HCT116 (cell line): ENCODE results near the gene HSD17B12. TPM values are rescaled to one million over a fixed set of nuclear protein-coding genes. Genes with fewer than 3 reads are reported as not detected.

ENCODE experiments used
- ATAC-seq: fragments of 200-7000 bp; cut with Tn5 transposase; 2 replicates; pipeline ENCODE4 v1.9.1; 2020; ENCODE audit warnings: mild to moderate bottlenecking, moderate library complexity
- BruUV-seq: library from RNA; stranded (reverse); fragments of 400-500 nt; replicated peaks from 2 replicates; lab custom pipeline; 2021; lab: Mats Ljungman, UMichigan
- CTCF ChIA-PET: fragments of 300-600 bp; sonication (Branson Sonifier 250); formaldehyde crosslinking; loops from one replicate; lab custom pipeline; 2021; ENCODE audit warnings: antibody characterized with exemption; lab: Charles Lee
- POLR2A ChIA-PET: fragments of 300-600, 350-600 bp; sonication (Branson Sonifier 250); formaldehyde crosslinking; loops from one replicate; lab custom pipeline; 2021; ENCODE audit warnings: antibody characterized with exemption; lab: Charles Lee
- RAD21 ChIA-PET, 2 experiments: fragments of 300-600 bp; sonication (Branson Sonifier 250); formaldehyde crosslinking; loops; one replicate each; lab custom pipeline; 2023; ENCODE audit warnings: low total read pairs in 2 of 2; ENCODE audit not compliant: uncharacterized antibody in 2 of 2, unreplicated experiment in 2 of 2, low non-redundant PET in 1 of 2; lab: Charles Lee
- DNase-seq: peaks from one replicate; pipeline ENCODE4 v3.0.0-alpha.2; 2010; ENCODE audit warnings: low read depth, low spot score
- H2AFZ ChIP-seq: fragments of 200-600 bp; shearing (Covaris generic), sonication (generic); 2 replicates; pipeline ENCODE4 v1.6.1; 2017; ENCODE audit warnings: low read depth, mixed run types, mixed read lengths, antibody characterized with exemption, low read length; ENCODE audit not compliant: poor library complexity, severe bottlenecking
- H3K27ac ChIP-seq: 2 replicates; pipeline ENCODE4 v1.5.1; 2012; ENCODE audit warnings: low read depth, low read length
- H3K27me3 ChIP-seq: fragments of 200-600 bp; sonication (generic); 2 replicates; pipeline ENCODE4 v1.6.1; 2016; ENCODE audit warnings: mixed run types, low read length, mixed read lengths; ENCODE audit not compliant: insufficient read depth
- H3K36me3 ChIP-seq, 2 experiments: fragments of 200-500 bp in 1 of 2; fragments of 200-600 bp in 1 of 2; sonication (Bioruptor generic) in 1 of 2; sonication (generic) in 1 of 2; 2 replicates each; pipeline versions ENCODE4 v1.5.1 to v1.6.1; 2014 to 2016; ENCODE audit warnings: low read length in 2 of 2, inconsistent platforms in 1 of 2, mixed read lengths in 1 of 2, mixed run types in 1 of 2; ENCODE audit not compliant: insufficient read depth in 2 of 2, control insufficient read depth in 1 of 2
- H3K4me1 ChIP-seq, 2 experiments: fragments of 200-600 bp in 1 of 2; sonication (generic) in 1 of 2; 2 replicates each; pipeline versions ENCODE4 v1.5.1 to v1.6.1; 2012 to 2017; ENCODE audit warnings: low read length in 2 of 2, inconsistent platforms in 1 of 2, mild to moderate bottlenecking in 1 of 2, mixed read lengths in 1 of 2, mixed run types in 1 of 2, moderate library complexity in 1 of 2; ENCODE audit not compliant: insufficient read depth in 2 of 2, control insufficient read depth in 1 of 2
- H3K4me2 ChIP-seq: fragments of 200-600 bp; sonication (generic); 2 replicates; pipeline ENCODE4 v1.6.1; 2017; ENCODE audit warnings: mixed run types, low read length, mixed read lengths
- H3K4me3 ChIP-seq, 2 experiments: fragments of 200-600 bp in 1 of 2; sonication (generic) in 1 of 2; replicated peaks in 1 of 2; 2 replicates each; pipeline ENCODE4 v1.5.1; 2011 to 2016; ENCODE audit warnings: low read length in 2 of 2, control low read depth in 1 of 2, low read depth in 1 of 2, mild to moderate bottlenecking in 1 of 2, mixed read lengths in 1 of 2, mixed run types in 1 of 2
- H3K79me2 ChIP-seq: fragments of 200-600 bp; sonication (generic); 2 replicates; pipeline ENCODE4 v1.6.1; 2017; ENCODE audit warnings: mild to moderate bottlenecking, mixed run types, low read length, moderate library complexity, mixed read lengths; ENCODE audit not compliant: insufficient read depth
- H3K9ac ChIP-seq: fragments of 200-600 bp; sonication (generic); 2 replicates; pipeline ENCODE4 v1.6.1; 2016; ENCODE audit warnings: low read length, mixed read lengths
- H3K9me2 ChIP-seq: fragments of 200-600 bp; sonication (generic), shearing (Covaris generic); 2 replicates; pipeline ENCODE4 v1.6.1; 2017; ENCODE audit warnings: mixed run types, mild to moderate bottlenecking, moderate library complexity; ENCODE audit not compliant: insufficient read depth
- H3K9me3 ChIP-seq, 2 experiments: fragments of 200-500 bp in 1 of 2; fragments of 200-600 bp in 1 of 2; sonication (Bioruptor generic) in 1 of 2; sonication (generic) in 1 of 2; 2 replicates each; pipeline ENCODE4 v1.6.1; 2014 to 2017; ENCODE audit warnings: low read length in 2 of 2, mixed read lengths in 2 of 2, inconsistent platforms in 1 of 2, low read depth in 1 of 2, mild to moderate bottlenecking in 1 of 2, mixed run types in 1 of 2, moderate library complexity in 1 of 2; ENCODE audit not compliant: control insufficient read depth in 1 of 2, insufficient read depth in 1 of 2
- H4K20me1 ChIP-seq: fragments of 200-600 bp; sonication (generic), shearing (Covaris generic); 2 replicates; pipeline ENCODE4 v1.6.1; 2017; ENCODE audit warnings: mixed run types, mild to moderate bottlenecking, moderate library complexity; ENCODE audit not compliant: insufficient read depth
- CBX3 ChIP-seq: IDR thresholded peaks from 2 replicates; pipeline ENCODE4 v1.6.1; 2012; ENCODE audit warnings: low read depth
- CEBPB ChIP-seq: IDR thresholded peaks from 2 replicates; pipeline ENCODE4 v1.6.1; 2012; ENCODE audit warnings: low read depth
- EGR1 ChIP-seq: IDR thresholded peaks from 2 replicates; pipeline ENCODE4 v1.6.1; 2012; ENCODE audit warnings: low read depth
- ELF1 ChIP-seq: IDR thresholded peaks from 2 replicates; pipeline ENCODE4 v1.6.1; 2012; ENCODE audit warnings: low read depth, borderline replicate concordance
- EZH2 ChIP-seq: fragments of 200-600 bp; sonication (generic); IDR thresholded peaks from 2 replicates; pipeline ENCODE4 v1.6.1; 2017; ENCODE audit warnings: antibody characterized with exemption, mixed run types
- EZH2phosphoT487 ChIP-seq: fragments of 200-600 bp; IDR thresholded peaks from 2 replicates; pipeline ENCODE4 v1.6.1; 2018; ENCODE audit warnings: antibody characterized with exemption, borderline replicate concordance
- FOSL1 ChIP-seq: IDR thresholded peaks from 2 replicates; pipeline ENCODE4 v1.6.1; 2012; ENCODE audit warnings: low read depth
- JUND ChIP-seq: IDR thresholded peaks from 2 replicates; pipeline ENCODE4 v1.6.1; 2012
- POLR2A ChIP-seq: IDR thresholded peaks from 2 replicates; pipeline ENCODE4 v1.7.0; 2011; ENCODE audit warnings: borderline replicate concordance; ENCODE audit not compliant: insufficient read depth, insufficient read length; ENCODE audit errors: extremely low read depth
- SIN3A ChIP-seq: IDR thresholded peaks from 2 replicates; pipeline ENCODE4 v1.6.1; 2012; ENCODE audit warnings: low read depth
- SP1 ChIP-seq: IDR thresholded peaks from 2 replicates; pipeline ENCODE4 v1.6.1; 2012; ENCODE audit warnings: low read depth
- SRF ChIP-seq: IDR thresholded peaks from 2 replicates; pipeline ENCODE4 v1.6.1; 2012; ENCODE audit warnings: low read depth
- TCF7L2 ChIP-seq: IDR thresholded peaks from 2 replicates; pipeline ENCODE4 v1.7.0; 2011; ENCODE audit warnings: borderline replicate concordance, inconsistent platforms; ENCODE audit not compliant: insufficient read depth, insufficient read length; ENCODE audit errors: extremely low read depth
- ZFX ChIP-seq: fragments of 450-650 bp; IDR thresholded peaks from 2 replicates; pipeline ENCODE4 v1.6.1; 2017
- ZNF274 ChIP-seq: fragments of 200-500 bp; sonication (Bioruptor generic); IDR thresholded peaks from 2 replicates; pipeline ENCODE4 v1.6.1; 2014; ENCODE audit warnings: mild to moderate bottlenecking, low read depth, low read length, inconsistent platforms
- intact Hi-C: fragments of 100-400 bp; cut with micrococcal nuclease; formaldehyde crosslinking; loops from 2 replicates; pipeline ENCODE4 v1.10.0; 2022
- total RNA-seq: library from RNA; stranded (reverse); gene quantifications from one replicate; pipeline ENCODE4 v1.2.1, GENCODE V29; 2021; ENCODE audit not compliant: unreplicated experiment
- TF ChIP-seq, protein P1 (sequence below), 3 experiments: fragments of 200-600 bp in 1 of 3; sonication (generic) in 1 of 3; IDR thresholded peaks in 2 of 3; conservative IDR thresholded peaks in 1 of 3; 2 replicates each; pipeline ENCODE4 v1.5.1; 2012 to 2017; ENCODE audit warnings: low read depth in 2 of 3, low read length in 2 of 3, antibody characterized with exemption in 1 of 3, borderline replicate concordance in 1 of 3, control low read depth in 1 of 3, mild to moderate bottlenecking in 1 of 3, mixed read lengths in 1 of 3, mixed run types in 1 of 3, moderate library complexity in 1 of 3; ENCODE audit not compliant: insufficient read depth in 1 of 3
- TF ChIP-seq, protein P2 (sequence below): IDR thresholded peaks from 2 replicates; pipeline ENCODE4 v1.6.1; 2012
- TF ChIP-seq, protein P3 (sequence below): IDR thresholded peaks from 2 replicates; pipeline ENCODE4 v1.6.1; 2011; ENCODE audit warnings: mild to moderate bottlenecking, low read length, moderate library complexity; ENCODE audit not compliant: insufficient replicate concordance; ENCODE audit errors: extremely low read depth
- TF ChIP-seq, protein P4 (sequence below): IDR thresholded peaks from 2 replicates; pipeline ENCODE4 v1.6.1; 2012; ENCODE audit warnings: low read depth
- TF ChIP-seq, protein P5 (sequence below): IDR thresholded peaks from 2 replicates; pipeline ENCODE4 v1.6.1; 2012

The HSD17B12 gene
- total RNA-seq, 1 experiment from 2014 or later, result 83.7 TPM

DNA sequence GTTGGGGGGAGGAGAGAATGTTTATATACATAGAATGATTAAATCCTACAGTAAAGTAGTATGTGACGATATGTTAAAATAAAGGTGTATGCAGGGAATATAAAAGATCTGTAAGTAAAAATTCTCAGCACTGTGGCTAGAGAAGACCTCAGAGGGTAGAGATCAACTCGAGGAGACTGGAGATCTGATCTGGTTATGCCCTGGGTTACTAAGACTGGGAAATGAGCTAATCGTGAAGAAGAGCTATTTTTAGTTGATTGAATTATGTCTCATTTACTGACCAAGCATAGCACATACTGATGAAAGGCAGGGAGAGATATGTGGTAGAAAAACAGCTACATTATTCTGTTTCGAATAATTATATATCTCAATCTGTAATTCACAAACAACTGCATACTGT, 157.3 kb downstream of the HSD17B12 start:
- no peaks in the 10 kb centered on the region for H3K27me3 ChIP-seq
- CTCF ChIA-PET, result interaction anchor here (0.8 to 2.9 kb wide), 2 partner anchors 12 to 14 kb away, joined by 3 to 10 read pairs; no protein-coding TSS in a partner anchor
- no peaks in the 10 kb centered on the region for H3K79me2 ChIP-seq
- POLR2A ChIA-PET, result no interaction called here
- no peaks in the 10 kb centered on the region for H3K9me2 ChIP-seq
- DNase-seq (no peak), ATAC-seq (no peak)
- peaks cover 0 to 8% of the 10 kb centered on the region in 2 experiments; a peak in 3 of 4 replicates for H3K4me1 ChIP-seq
- no peaks in the 10 kb centered on the region for H4K20me1 ChIP-seq
- H3K9ac ChIP-seq, result no peak overlapping the region
- no peak overlapping the region for H3K4me2 ChIP-seq
- 0 out of 4 replicates have a peak, but pooled peaks cover 0 to 2% of the 10 kb centered on the region in 2 experiments for H3K36me3 ChIP-seq
- TF ChIP-seq, protein P1, sequence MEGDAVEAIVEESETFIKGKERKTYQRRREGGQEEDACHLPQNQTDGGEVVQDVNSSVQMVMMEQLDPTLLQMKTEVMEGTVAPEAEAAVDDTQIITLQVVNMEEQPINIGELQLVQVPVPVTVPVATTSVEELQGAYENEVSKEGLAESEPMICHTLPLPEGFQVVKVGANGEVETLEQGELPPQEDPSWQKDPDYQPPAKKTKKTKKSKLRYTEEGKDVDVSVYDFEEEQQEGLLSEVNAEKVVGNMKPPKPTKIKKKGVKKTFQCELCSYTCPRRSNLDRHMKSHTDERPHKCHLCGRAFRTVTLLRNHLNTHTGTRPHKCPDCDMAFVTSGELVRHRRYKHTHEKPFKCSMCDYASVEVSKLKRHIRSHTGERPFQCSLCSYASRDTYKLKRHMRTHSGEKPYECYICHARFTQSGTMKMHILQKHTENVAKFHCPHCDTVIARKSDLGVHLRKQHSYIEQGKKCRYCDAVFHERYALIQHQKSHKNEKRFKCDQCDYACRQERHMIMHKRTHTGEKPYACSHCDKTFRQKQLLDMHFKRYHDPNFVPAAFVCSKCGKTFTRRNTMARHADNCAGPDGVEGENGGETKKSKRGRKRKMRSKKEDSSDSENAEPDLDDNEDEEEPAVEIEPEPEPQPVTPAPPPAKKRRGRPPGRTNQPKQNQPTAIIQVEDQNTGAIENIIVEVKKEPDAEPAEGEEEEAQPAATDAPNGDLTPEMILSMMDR (IDR thresholded peaks at IDR 0.05 in 2 of 3, conservative IDR thresholded peaks at IDR 0.05 in 1 of 3; ENCODE audit: borderline replicate concordance in 1 of 3, insufficient read depth in 1 of 3, low read depth in 2 of 3, low read length in 2 of 3), result no peak
- TF ChIP-seq SRF (no peak), JUND (no peak), TCF7L2 (no peak), SP1 (no peak), ZFX (no peak), EZH2 (no peak), POLR2A (no peak), FOSL1 (no peak), CEBPB (no peak), ZNF274 (no peak), SIN3A (no peak), EGR1 (no peak), EZH2phosphoT487 (no peak), ELF1 (no peak), CBX3 (no peak)
- TF ChIP-seq, protein P2, sequence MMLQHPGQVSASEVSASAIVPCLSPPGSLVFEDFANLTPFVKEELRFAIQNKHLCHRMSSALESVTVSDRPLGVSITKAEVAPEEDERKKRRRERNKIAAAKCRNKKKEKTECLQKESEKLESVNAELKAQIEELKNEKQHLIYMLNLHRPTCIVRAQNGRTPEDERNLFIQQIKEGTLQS, result no peak
- TF ChIP-seq, protein P3, sequence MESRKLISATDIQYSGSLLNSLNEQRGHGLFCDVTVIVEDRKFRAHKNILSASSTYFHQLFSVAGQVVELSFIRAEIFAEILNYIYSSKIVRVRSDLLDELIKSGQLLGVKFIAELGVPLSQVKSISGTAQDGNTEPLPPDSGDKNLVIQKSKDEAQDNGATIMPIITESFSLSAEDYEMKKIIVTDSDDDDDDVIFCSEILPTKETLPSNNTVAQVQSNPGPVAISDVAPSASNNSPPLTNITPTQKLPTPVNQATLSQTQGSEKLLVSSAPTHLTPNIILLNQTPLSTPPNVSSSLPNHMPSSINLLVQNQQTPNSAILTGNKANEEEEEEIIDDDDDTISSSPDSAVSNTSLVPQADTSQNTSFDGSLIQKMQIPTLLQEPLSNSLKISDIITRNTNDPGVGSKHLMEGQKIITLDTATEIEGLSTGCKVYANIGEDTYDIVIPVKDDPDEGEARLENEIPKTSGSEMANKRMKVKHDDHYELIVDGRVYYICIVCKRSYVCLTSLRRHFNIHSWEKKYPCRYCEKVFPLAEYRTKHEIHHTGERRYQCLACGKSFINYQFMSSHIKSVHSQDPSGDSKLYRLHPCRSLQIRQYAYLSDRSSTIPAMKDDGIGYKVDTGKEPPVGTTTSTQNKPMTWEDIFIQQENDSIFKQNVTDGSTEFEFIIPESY, result no peak
- TF ChIP-seq, protein P4, sequence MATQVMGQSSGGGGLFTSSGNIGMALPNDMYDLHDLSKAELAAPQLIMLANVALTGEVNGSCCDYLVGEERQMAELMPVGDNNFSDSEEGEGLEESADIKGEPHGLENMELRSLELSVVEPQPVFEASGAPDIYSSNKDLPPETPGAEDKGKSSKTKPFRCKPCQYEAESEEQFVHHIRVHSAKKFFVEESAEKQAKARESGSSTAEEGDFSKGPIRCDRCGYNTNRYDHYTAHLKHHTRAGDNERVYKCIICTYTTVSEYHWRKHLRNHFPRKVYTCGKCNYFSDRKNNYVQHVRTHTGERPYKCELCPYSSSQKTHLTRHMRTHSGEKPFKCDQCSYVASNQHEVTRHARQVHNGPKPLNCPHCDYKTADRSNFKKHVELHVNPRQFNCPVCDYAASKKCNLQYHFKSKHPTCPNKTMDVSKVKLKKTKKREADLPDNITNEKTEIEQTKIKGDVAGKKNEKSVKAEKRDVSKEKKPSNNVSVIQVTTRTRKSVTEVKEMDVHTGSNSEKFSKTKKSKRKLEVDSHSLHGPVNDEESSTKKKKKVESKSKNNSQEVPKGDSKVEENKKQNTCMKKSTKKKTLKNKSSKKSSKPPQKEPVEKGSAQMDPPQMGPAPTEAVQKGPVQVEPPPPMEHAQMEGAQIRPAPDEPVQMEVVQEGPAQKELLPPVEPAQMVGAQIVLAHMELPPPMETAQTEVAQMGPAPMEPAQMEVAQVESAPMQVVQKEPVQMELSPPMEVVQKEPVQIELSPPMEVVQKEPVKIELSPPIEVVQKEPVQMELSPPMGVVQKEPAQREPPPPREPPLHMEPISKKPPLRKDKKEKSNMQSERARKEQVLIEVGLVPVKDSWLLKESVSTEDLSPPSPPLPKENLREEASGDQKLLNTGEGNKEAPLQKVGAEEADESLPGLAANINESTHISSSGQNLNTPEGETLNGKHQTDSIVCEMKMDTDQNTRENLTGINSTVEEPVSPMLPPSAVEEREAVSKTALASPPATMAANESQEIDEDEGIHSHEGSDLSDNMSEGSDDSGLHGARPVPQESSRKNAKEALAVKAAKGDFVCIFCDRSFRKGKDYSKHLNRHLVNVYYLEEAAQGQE, result no peak
- TF ChIP-seq, protein P5, sequence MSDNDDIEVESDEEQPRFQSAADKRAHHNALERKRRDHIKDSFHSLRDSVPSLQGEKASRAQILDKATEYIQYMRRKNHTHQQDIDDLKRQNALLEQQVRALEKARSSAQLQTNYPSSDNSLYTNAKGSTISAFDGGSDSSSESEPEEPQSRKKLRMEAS, result no peak
- no peak overlapping the region for H2AFZ ChIP-seq
- no TSS peak for BruUV-seq
- RAD21 ChIA-PET, result no interaction called here
- no peak overlapping the region for H3K4me3 ChIP-seq
- intact Hi-C loops, result no loop called here
- H3K9me3 ChIP-seq, result no peaks in the 10 kb centered on the region
- no peak overlapping the region for H3K27ac ChIP-seq
